Ovary (tissue), 9 donors: Measurements from ENCODE around the gene RMC1. TPM values are rescaled to one million over a fixed set of nuclear protein-coding genes. Genes with fewer than 3 reads are reported as not detected.

Source experiments
- DNase-seq, 5 donors: peaks; one replicate each; pipeline ENCODE4 v3.0.0-alpha.2; 2019 to 2020
- H3K27ac ChIP-seq, 2 donors: fragments of 200-600 bp; one replicate each; pipeline versions ENCODE4 v1.5.1 to v1.8.0; 2019 to 2022
- H3K27me3 ChIP-seq: fragments of 200-600 bp; one replicate; pipeline ENCODE4 v1.8.0; 2022
- H3K36me3 ChIP-seq: fragments of 200-600 bp; sonication (generic); one replicate; pipeline ENCODE4 v1.5.1; 2019
- H3K4me1 ChIP-seq: one replicate; pipeline ENCODE4 v1.8.1; 2013; ENCODE audit warnings: mild to moderate bottlenecking, moderate library complexity; ENCODE audit not compliant: insufficient read depth
- H3K4me3 ChIP-seq: fragments of 200-600 bp; sonication (generic); one replicate; pipeline ENCODE4 v1.5.1; 2017
- H3K9me3 ChIP-seq, 2 donors: fragments of 200-600 bp in 1 of 2; sonication (generic) in 1 of 2; one replicate each; pipeline versions ENCODE4 v1.5.1 to v1.8.1; 2013 to 2019; ENCODE audit warnings: mild to moderate bottlenecking in 1 of 2, moderate library complexity in 1 of 2
- CTCF ChIP-seq, 3 donors: fragments of 450-650 bp in 2 of 3; fragments of 200-600 bp in 1 of 3; IDR thresholded peaks; one replicate each; pipeline versions ENCODE4 v1.5.1 to v1.8.0; 2016 to 2022; ENCODE audit warnings: antibody characterized with exemption in 3 of 3, mild to moderate bottlenecking in 1 of 3
- EP300 ChIP-seq: sonication (generic); formaldehyde crosslinking; IDR thresholded peaks from one replicate; pipeline ENCODE4 v1.6.1; 2017; ENCODE audit warnings: antibody characterized with exemption
- POLR2A ChIP-seq: fragments of 450-650 bp; IDR thresholded peaks from one replicate; pipeline ENCODE4 v1.6.1; 2017; ENCODE audit warnings: antibody characterized with exemption, mild to moderate bottlenecking, moderate library complexity
- WGBS, 3 donors: extraction: QIAGEN DNeasy Blood & Tissue Kit in 1 of 3; methylation state at CpG; one replicate each; pipeline versions ENCODE4 v1.1.5 to v1.1.7; 2013 to 2017; 5-methylcytosine and 5-hydroxymethylcytosine counted together
- intact Hi-C, 4 donors: fragments of 100-400 bp; cut with DNase I; formaldehyde crosslinking; loops; one replicate each; pipeline versions ENCODE4 v1.11.0 to v1.15.1; 2022 to 2023
- polyA plus RNA-seq, 2 donors: library from polyadenylated mRNA; stranded (reverse); fragments of 200-250 nt in 1 of 2; fragments of 350-450 nt in 1 of 2; fragmentation: Illumina TruSeq in 1 of 2; extraction: RNeasy Lipid Tissue Mini Kit (QIAGEN cat#74804) in 1 of 2; gene quantifications; one replicate each; pipeline ENCODE4 v1.2.3, GENCODE V29; 2013 to 2014
- total RNA-seq, 7 donors: library from RNA; depleted of rRNA in 2 of 7; stranded (reverse); fragments of >200 nt in 2 of 7; fragmentation: NEBNext Ultra II Directional in 3 of 7; extraction: Animal tissue kit (Norgen Biotek cat#: 25700) in 3 of 7; gene quantifications; one replicate each; pipeline versions ENCODE4 v1.1.0 to v1.2.4, GENCODE V29; 2016 to 2023
- donor health status: DM: no; HTN: no; CAD: no; lungs with moderate emphysema.
- donor health status: DM: no; HTN: no; CAD: no.
- donor health status: Bipolar disorder and iron deficiency.
- donor health status: DM: yes; HTN: yes; CAD: no.
- donor health status: DM: no; HTN: no; CAD: no.
- donor health status: DM: yes; HTN: yes; CAD: no.

The RMC1 gene
- total and polyA plus RNA-seq, 9 donors = 15.0 to 29.5 (median 22.1) TPM

- Histone ChIP-seq H3K36me3 (no peaks in the 10 kb centered on the region), H3K4me1 (peaks cover 3% of the 10 kb centered on the region), H3K27ac (no peak overlapping the region), H3K9me3 (no peaks in the 10 kb centered on the region), H3K4me3 (no peak overlapping the region), H3K27me3 (no peaks in the 10 kb centered on the region)
- DNase-seq = peak; percentile 66 to 77 (median 73)
- TF ChIP-seq CTCF (IDR thresholded peaks at IDR 0.05) (peak; percentile 57 to 82 (median 72)), EP300 (no peak)
- intact Hi-C loops = loop anchor here in 3 of 4 donors (2.0 to 10.0 kb wide), 4 partner anchors 69 to 189 kb away; partner anchors contain the start of gene NPC1 (in 3 of the 3)
- WGBS, 3 donors = 41 to 43% (median 43%) methylated on average over 17 of the region's 17 CpGs
Measured at GRCh38 chr18:23515911-23516546, 12.7 kb downstream of the RMC1 start.

GRCh38 chr18:23519734-23520133 lies 16.4 kb downstream of the RMC1 start:
- Histone ChIP-seq H3K4me3 (no peak overlapping the region), H3K27me3 (no peaks in the 10 kb centered on the region), H3K36me3 (no peaks in the 10 kb centered on the region), H3K9me3 (no peaks in the 10 kb centered on the region), H3K27ac (no peak overlapping the region), H3K4me1 (no peaks in the 10 kb centered on the region)
- 79 to 82% (median 81%) methylated on average over 4 of the region's 4 CpGs for WGBS, 3 donors
- DNase-seq = no peak
- intact Hi-C loops = loop anchor here in 3 of 4 donors (5.0 to 10.0 kb wide), 3 partner anchors 65 to 185 kb away; partner anchors contain the start of gene NPC1 (in 2 of the 3)
- no peak for TF ChIP-seq EP300
- TF ChIP-seq CTCF (IDR thresholded peaks at IDR 0.05) = no peak
- no peak for TF ChIP-seq POLR2A

- H3K9me3 ChIP-seq = no peaks in the 10 kb centered on the region
- WGBS, 3 donors = 83 to 87% (median 84%) methylated on average over 7 of the region's 7 CpGs
- H3K36me3 ChIP-seq = no peaks in the 10 kb centered on the region
- no peak overlapping the region for H3K27ac ChIP-seq
- intact Hi-C loops = no loop called here
- DNase-seq = no peak
- H3K4me1 ChIP-seq = no peaks in the 10 kb centered on the region
- TF ChIP-seq EP300 (no peak), CTCF (IDR thresholded peaks at IDR 0.05) (no peak)
- no peaks in the 10 kb centered on the region for H3K27me3 ChIP-seq
- no peak overlapping the region for H3K4me3 ChIP-seq
Measured at GRCh38 chr18:23521271-23521670, 18.0 kb downstream of the RMC1 start.

GRCh38 chr18:23521907-23522306 lies 18.6 kb downstream of the RMC1 start:
- Histone ChIP-seq H3K9me3 (no peaks in the 10 kb centered on the region), H3K27me3 (no peaks in the 10 kb centered on the region), H3K36me3 (no peaks in the 10 kb centered on the region), H3K4me1 (no peaks in the 10 kb centered on the region), H3K27ac (no peak overlapping the region), H3K4me3 (no peak overlapping the region)
- WGBS, 3 donors = 85 to 89% (median 86%) methylated on average over 7 of the region's 7 CpGs
- DNase-seq = no peak
- TF ChIP-seq CTCF (IDR thresholded peaks at IDR 0.05) = no peak
- TF ChIP-seq EP300 = no peak
- TF ChIP-seq POLR2A = no peak
- intact Hi-C loops = no loop called here
